GM06990 (cell line): ENCODE data around the gene HACD4.

Experiments used
- DNase-seq: peaks from one replicate; pipeline ENCODE4 v3.0.0-alpha.2; 2011; ENCODE audit not compliant: insufficient read length; ENCODE audit errors: extremely low read depth
- H3K27me3 ChIP-seq: replicated peaks from 2 replicates; pipeline ENCODE4 v1.6.0; 2011; ENCODE audit warnings: low read length; ENCODE audit not compliant: control insufficient read depth, insufficient read depth
- H3K36me3 ChIP-seq: 2 replicates; pipeline ENCODE4 v1.5.1; 2011; ENCODE audit warnings: low read length; ENCODE audit not compliant: control insufficient read depth, insufficient read depth
- H3K4me3 ChIP-seq: replicated peaks from 2 replicates; pipeline ENCODE4 v1.5.1; 2011; ENCODE audit warnings: low read depth, mild to moderate bottlenecking, control low read depth, low read length
- TF ChIP-seq, protein P1 (sequence below): IDR thresholded peaks from 2 replicates; pipeline ENCODE4 v1.5.1; 2011; ENCODE audit warnings: low read length, control low read depth, mild to moderate bottlenecking, inconsistent platforms; ENCODE audit not compliant: insufficient read depth, poor library complexity, severe bottlenecking

The HACD4 gene

DNA sequence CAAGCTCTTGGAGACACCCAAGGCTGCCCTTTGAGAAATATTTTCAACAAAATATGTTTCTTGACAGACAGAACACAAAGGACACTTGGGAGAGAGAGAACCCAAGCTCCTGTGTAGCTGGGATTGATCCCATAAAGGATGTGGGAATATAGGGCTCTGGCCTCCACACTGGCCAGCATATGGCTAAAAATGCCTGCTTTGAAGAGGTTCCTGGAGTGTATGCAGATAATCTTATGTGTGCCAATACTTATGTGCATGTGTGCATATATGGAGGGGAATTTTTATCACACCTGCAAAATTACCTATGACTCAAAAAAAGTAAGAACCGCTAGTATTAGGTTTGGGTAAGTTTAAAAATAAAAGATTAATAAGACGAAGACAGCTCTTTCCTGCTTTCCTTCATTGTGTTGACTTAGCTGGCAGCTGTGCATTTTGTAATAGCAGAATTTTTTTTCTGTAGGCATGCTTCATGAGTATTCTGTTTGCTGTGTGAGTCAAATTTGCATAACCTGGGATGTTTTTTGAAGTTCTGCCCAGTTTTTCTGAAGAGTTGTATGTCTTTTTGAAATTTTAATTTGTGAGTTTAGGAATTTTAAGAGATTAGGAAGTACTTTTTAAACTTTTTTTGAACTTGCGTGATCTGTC is 42.6 kb downstream of the HACD4 start:
- H3K4me3 ChIP-seq: no peak overlapping the region
- no peaks in the 10 kb centered on the region for H3K27me3 ChIP-seq
- peaks cover 8% of the 10 kb centered on the region for H3K36me3 ChIP-seq
- TF ChIP-seq, protein P1, sequence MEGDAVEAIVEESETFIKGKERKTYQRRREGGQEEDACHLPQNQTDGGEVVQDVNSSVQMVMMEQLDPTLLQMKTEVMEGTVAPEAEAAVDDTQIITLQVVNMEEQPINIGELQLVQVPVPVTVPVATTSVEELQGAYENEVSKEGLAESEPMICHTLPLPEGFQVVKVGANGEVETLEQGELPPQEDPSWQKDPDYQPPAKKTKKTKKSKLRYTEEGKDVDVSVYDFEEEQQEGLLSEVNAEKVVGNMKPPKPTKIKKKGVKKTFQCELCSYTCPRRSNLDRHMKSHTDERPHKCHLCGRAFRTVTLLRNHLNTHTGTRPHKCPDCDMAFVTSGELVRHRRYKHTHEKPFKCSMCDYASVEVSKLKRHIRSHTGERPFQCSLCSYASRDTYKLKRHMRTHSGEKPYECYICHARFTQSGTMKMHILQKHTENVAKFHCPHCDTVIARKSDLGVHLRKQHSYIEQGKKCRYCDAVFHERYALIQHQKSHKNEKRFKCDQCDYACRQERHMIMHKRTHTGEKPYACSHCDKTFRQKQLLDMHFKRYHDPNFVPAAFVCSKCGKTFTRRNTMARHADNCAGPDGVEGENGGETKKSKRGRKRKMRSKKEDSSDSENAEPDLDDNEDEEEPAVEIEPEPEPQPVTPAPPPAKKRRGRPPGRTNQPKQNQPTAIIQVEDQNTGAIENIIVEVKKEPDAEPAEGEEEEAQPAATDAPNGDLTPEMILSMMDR: no peak
- no peak for DNase-seq

DNA sequence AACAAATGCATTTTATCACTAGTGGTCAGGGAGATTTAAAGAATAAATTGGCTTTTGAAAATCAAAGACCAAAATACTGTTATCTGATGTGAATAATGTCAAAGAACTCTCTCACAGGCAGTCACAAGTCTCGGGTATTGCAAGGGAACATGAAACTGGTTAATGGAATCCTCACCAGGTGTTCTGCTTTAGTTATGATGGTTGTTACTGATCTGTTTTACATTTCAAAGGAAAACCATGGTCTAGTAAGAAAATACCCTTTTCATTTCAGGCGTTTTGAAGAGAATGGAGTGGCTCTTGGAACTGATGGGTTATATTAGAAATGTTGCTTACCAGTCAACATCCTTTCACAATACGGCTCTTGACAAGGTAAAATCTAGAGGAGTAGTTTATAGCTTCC is 43.4 kb downstream of the HACD4 start:
- Histone ChIP-seq H3K27me3 (no peaks in the 10 kb centered on the region), H3K4me3 (no peak overlapping the region), H3K36me3 (peaks cover 8% of the 10 kb centered on the region)
- TF ChIP-seq, protein P1: no peak
- DNase-seq: no peak

DNA sequence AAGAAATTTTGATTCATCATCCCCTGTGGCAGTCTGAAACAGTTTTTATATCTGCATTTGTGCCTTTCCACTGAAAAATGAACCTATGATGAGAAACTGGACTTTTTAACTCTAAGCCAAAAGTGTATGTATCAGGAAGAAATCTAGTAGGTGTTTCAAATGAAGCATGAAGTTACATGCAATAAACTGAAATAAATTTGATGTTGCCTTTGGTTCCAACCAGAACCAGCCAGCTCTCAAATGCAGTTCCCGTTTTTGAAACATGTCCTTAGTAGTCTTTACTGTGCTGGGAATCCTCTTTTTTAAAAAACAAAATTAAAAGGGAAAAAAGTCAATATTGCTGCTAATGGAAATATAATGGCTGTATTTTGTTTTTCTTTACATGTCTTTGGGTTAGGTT is 43.9 kb downstream of the HACD4 start:
- TF ChIP-seq, protein P1: no peak
- Histone ChIP-seq H3K36me3 (peaks cover 8% of the 10 kb centered on the region), H3K27me3 (no peaks in the 10 kb centered on the region), H3K4me3 (no peak overlapping the region)
- DNase-seq: no peak

- Histone ChIP-seq H3K27me3 (no peaks in the 10 kb centered on the region), H3K36me3 (peaks cover 8% of the 10 kb centered on the region), H3K4me3 (no peak overlapping the region)
- DNase-seq: no peak
- TF ChIP-seq, protein P1: no peak
These were observed 45.4 kb downstream of the HACD4 start for GRCh38 chr9:20985851-20986600.

- H3K27me3 ChIP-seq: no peaks in the 10 kb centered on the region
- H3K4me3 ChIP-seq: no peak overlapping the region
- TF ChIP-seq, protein P1: no peak
- peaks cover 1% of the 10 kb centered on the region; the same call in 1 of the 2 replicates for H3K36me3 ChIP-seq
- no peak for DNase-seq
These were observed 46.9 kb downstream of the HACD4 start for GRCh38 chr9:20984506-20984905.
